Measurements from ENCODE around the gene GATAD1. TPM values are rescaled to one million over a fixed set of nuclear protein-coding genes. Genes with fewer than 3 reads are reported as not detected.

Gene GATAD1
- total and polyA plus RNA-seq, 2 of the 13 experiments (the other 11 are each of a cell fraction or from before 2014, with no cell fraction given), result 20.6 to 42.1 TPM

DNA sequence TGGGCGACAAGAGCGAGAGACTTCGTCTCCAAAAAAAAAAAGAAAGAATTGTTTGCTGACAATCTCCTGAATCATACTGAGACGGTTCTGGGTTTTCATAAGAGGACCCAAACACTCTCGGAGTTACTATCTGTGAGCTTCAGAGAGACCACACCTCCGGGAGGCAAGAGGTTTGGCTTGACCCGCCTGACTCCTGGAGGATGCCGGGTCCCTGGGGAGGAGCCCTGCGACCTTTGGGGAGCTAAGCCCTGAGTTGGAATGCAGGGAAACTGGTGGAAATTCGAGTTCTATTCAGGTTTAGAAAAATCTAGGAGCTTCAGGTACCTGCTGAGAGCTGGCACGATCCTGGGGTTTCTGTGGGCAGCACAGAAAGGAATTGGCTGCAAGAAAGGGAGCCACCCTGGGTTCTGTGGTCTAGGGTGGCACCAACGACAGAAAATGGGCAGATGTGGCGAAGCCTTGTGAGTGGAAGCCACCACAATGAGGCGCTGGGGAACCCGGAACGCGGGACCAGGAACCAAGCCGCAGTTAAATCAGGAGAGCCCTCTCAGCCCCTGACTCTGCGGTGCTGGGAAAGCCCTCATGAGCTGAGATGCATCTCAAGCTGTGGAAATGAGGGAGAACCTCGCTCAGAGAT, 21.9 kb upstream of the GATAD1 start:
- ChIA-PET POLR2A (no interaction called here), CTCF (ENCODE audit: low intra/inter-chr PET ratio, low total read pairs) (interaction anchor here (1.6 kb wide), 1 partner anchor 21 kb away, joined by 22 read pairs; the partner anchor contains the start of gene GATAD1)
- Histone ChIP-seq H3K4me3 (replicated peaks in 1 of 3; ENCODE audit: insufficient read depth in 1 of 3, low read depth in 2 of 3, low read length in 3 of 3) (no peak overlapping the region), H3K4me2 (ENCODE audit: low read depth, low read length) (peak overlapping the region; percentile 2; the same call in 1 of the 2 replicates), H3K9ac (ENCODE audit: insufficient read depth, low read depth, low read length) (no peak overlapping the region), H3K79me2 (ENCODE audit: insufficient read depth, low read length) (no peaks in the 10 kb centered on the region), H4K20me1 (ENCODE audit: insufficient read depth, low read length) (no peaks in the 10 kb centered on the region), H3K9me3 (ENCODE audit: low read length) (no peaks in the 10 kb centered on the region), H3K27ac (ENCODE audit: extremely low read length, insufficient read depth, low read length) (no peak overlapping the region), H3K36me3 (replicated peaks in 1 of 2; ENCODE audit: control insufficient read depth in 1 of 2, insufficient read depth in 2 of 2, low read length in 2 of 2) (no peaks in the 10 kb centered on the region), H3K4me1 (ENCODE audit: insufficient read depth, low read length) (peaks cover 21% of the 10 kb centered on the region), H2AFZ (ENCODE audit: low read length) (no peak overlapping the region), H3K27me3 (ENCODE audit: control insufficient read depth in 1 of 2, insufficient read depth in 2 of 2, low read length in 2 of 2) (no peaks in the 10 kb centered on the region)
- WGBS (ENCODE audit: low lambda C conversion rate), result 54% methylated on average over 20 of the region's 20 CpGs
- in situ Hi-C loops (cut with HindIII; ENCODE audit: extremely low pct_ligation_motif_present, low pct_unique_long_range_greater_than_20kb), result loop anchor here (25.0 kb wide), 1 partner anchor 637 kb away; no protein-coding TSS in a partner anchor
- BruUV-seq (replicated peaks), result no TSS peak
- intact Hi-C loops (cut with micrococcal nuclease; ENCODE audit: unreplicated experiment), result loop anchor here (2.0 to 5.0 kb wide), 2 partner anchors 383 to 629 kb away; no protein-coding TSS in a partner anchor
- DNase-seq (ENCODE audit: low spot score), result no peak
- no peak for FAIRE-seq
- TF ChIP-seq, protein P1, sequence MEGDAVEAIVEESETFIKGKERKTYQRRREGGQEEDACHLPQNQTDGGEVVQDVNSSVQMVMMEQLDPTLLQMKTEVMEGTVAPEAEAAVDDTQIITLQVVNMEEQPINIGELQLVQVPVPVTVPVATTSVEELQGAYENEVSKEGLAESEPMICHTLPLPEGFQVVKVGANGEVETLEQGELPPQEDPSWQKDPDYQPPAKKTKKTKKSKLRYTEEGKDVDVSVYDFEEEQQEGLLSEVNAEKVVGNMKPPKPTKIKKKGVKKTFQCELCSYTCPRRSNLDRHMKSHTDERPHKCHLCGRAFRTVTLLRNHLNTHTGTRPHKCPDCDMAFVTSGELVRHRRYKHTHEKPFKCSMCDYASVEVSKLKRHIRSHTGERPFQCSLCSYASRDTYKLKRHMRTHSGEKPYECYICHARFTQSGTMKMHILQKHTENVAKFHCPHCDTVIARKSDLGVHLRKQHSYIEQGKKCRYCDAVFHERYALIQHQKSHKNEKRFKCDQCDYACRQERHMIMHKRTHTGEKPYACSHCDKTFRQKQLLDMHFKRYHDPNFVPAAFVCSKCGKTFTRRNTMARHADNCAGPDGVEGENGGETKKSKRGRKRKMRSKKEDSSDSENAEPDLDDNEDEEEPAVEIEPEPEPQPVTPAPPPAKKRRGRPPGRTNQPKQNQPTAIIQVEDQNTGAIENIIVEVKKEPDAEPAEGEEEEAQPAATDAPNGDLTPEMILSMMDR (CRISPR knock-in tag; IDR thresholded peaks at IDR 0.05), result peak; percentile 19; the same call in 1 of the 2 replicates
- TF ChIP-seq KDM6A (CRISPR knock-in tag; IDR thresholded peaks at IDR 0.05; ENCODE audit: low read depth), result no peak
- no peak for ATAC-seq

DNA sequence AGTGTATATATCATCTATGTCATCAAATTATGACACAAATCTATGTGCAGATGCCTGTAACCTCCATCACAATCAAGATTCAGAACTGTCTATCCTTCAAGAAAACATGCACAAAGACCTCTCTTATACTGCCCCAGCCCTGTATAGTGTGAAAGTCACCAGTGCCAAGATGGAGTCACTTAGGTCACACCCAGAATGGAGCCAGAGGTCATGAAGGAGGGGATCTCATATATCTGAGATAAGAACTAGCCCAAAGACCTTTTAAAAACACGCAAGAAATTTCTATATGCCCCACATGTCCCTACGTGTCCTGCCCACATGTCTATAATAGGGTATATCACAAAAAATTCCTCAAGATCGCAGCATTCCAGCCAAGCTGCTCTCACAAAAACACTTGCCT, 20.1 kb upstream of the GATAD1 start:
- Histone ChIP-seq H3K36me3 (replicated peaks in 1 of 2; ENCODE audit: control insufficient read depth in 1 of 2, insufficient read depth in 2 of 2, low read length in 2 of 2) (no peaks in the 10 kb centered on the region), H3K9me3 (ENCODE audit: low read length) (no peaks in the 10 kb centered on the region), H3K79me2 (ENCODE audit: insufficient read depth, low read length) (no peaks in the 10 kb centered on the region), H3K27ac (ENCODE audit: extremely low read length, insufficient read depth, low read length) (no peak overlapping the region), H2AFZ (ENCODE audit: low read length) (no peak overlapping the region), H4K20me1 (ENCODE audit: insufficient read depth, low read length) (no peaks in the 10 kb centered on the region), H3K27me3 (ENCODE audit: control insufficient read depth in 1 of 2, insufficient read depth in 2 of 2, low read length in 2 of 2) (no peaks in the 10 kb centered on the region), H3K4me1 (ENCODE audit: insufficient read depth, low read length) (peaks cover 14% of the 10 kb centered on the region), H3K9ac (ENCODE audit: insufficient read depth, low read depth, low read length) (no peak overlapping the region), H3K4me2 (ENCODE audit: low read depth, low read length) (no peak overlapping the region), H3K4me3 (replicated peaks in 1 of 3; ENCODE audit: insufficient read depth in 1 of 3, low read depth in 2 of 3, low read length in 3 of 3) (no peak overlapping the region)
- POLR2A ChIA-PET, result no interaction called here
- no peak for ATAC-seq
- in situ Hi-C loops (cut with HindIII; ENCODE audit: extremely low pct_ligation_motif_present, low pct_unique_long_range_greater_than_20kb), result loop anchor here (25.0 kb wide), 1 partner anchor 635 kb away; no protein-coding TSS in a partner anchor
- no peak for FAIRE-seq
- CTCF ChIA-PET (ENCODE audit: low intra/inter-chr PET ratio, low total read pairs), result no interaction called here
- 62% methylated on average over 3 of the region's 3 CpGs for WGBS (ENCODE audit: low lambda C conversion rate)
- no TSS peak for BruUV-seq (replicated peaks)
- no peak for TF ChIP-seq NFYB (CRISPR knock-in tag; IDR thresholded peaks at IDR 0.05)
- TF ChIP-seq ZNF17 (CRISPR knock-in tag; IDR thresholded peaks at IDR 0.05), result no peak
- intact Hi-C loops (cut with micrococcal nuclease; ENCODE audit: unreplicated experiment), result loop anchor here (5.0 kb wide), 1 partner anchor 385 kb away; no protein-coding TSS in a partner anchor
- no peak for DNase-seq (ENCODE audit: low spot score)
